HL-60 (cell line): ENCODE data around the gene DBR1.

Experiments
- DNase-seq, 2 experiments: peaks; one replicate each; pipeline ENCODE4 v3.0.0-alpha.2; 2010 to 2020; ENCODE audit warnings: low read depth in 1 of 2, low spot score in 1 of 2
- H3K27ac ChIP-seq: fragments of 250-450 bp; sonication (Bioruptor Pico); replicated peaks from 2 replicates; pipeline ENCODE4 v1.5.1; 2020; ENCODE audit warnings: mild to moderate bottlenecking, moderate library complexity
- H3K27me3 ChIP-seq: fragments of 250-450 bp; sonication (Bioruptor Pico); 2 replicates; pipeline ENCODE4 v1.5.1; 2021; ENCODE audit warnings: mild to moderate bottlenecking, moderate library complexity; ENCODE audit not compliant: insufficient read depth, poor library complexity, severe bottlenecking
- H3K4me3 ChIP-seq: replicated peaks from 2 replicates; pipeline ENCODE4 v1.5.1; 2011; ENCODE audit warnings: mild to moderate bottlenecking, control low read depth, low read length; ENCODE audit not compliant: insufficient read depth
- GABPA ChIP-seq: IDR thresholded peaks from 2 replicates; pipeline ENCODE4 v1.6.1; 2012; ENCODE audit warnings: low read depth
- POLR2AphosphoS5 ChIP-seq: IDR thresholded peaks from 2 replicates; pipeline ENCODE4 v1.6.1; 2012; ENCODE audit warnings: low read depth
- SPI1 ChIP-seq: IDR thresholded peaks from 2 replicates; pipeline ENCODE4 v1.6.1; 2012; ENCODE audit warnings: low read depth, mild to moderate bottlenecking, borderline replicate concordance
- TF ChIP-seq, protein P1 (sequence below): IDR thresholded peaks from one replicate; pipeline ENCODE4 v1.5.1; 2011; ENCODE audit warnings: low read length, control low read depth, inconsistent platforms; ENCODE audit not compliant: insufficient read depth
- TF ChIP-seq, protein P2 (sequence below): IDR thresholded peaks from 2 replicates; pipeline ENCODE4 v1.6.1; 2012; ENCODE audit warnings: low read depth; ENCODE audit not compliant: insufficient replicate concordance

The DBR1 gene

GRCh38 chr3:138220788-138221187, 46.1 kb upstream of the DBR1 start:
- Histone ChIP-seq H3K27me3 (no peaks in the 10 kb centered on the region), H3K27ac (peak overlapping the region; percentile 86), H3K4me3 (no peak overlapping the region)
- TF ChIP-seq, protein P1, sequence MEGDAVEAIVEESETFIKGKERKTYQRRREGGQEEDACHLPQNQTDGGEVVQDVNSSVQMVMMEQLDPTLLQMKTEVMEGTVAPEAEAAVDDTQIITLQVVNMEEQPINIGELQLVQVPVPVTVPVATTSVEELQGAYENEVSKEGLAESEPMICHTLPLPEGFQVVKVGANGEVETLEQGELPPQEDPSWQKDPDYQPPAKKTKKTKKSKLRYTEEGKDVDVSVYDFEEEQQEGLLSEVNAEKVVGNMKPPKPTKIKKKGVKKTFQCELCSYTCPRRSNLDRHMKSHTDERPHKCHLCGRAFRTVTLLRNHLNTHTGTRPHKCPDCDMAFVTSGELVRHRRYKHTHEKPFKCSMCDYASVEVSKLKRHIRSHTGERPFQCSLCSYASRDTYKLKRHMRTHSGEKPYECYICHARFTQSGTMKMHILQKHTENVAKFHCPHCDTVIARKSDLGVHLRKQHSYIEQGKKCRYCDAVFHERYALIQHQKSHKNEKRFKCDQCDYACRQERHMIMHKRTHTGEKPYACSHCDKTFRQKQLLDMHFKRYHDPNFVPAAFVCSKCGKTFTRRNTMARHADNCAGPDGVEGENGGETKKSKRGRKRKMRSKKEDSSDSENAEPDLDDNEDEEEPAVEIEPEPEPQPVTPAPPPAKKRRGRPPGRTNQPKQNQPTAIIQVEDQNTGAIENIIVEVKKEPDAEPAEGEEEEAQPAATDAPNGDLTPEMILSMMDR, result no peak
- TF ChIP-seq SPI1 (no peak), GABPA (no peak), POLR2AphosphoS5 (no peak)
- TF ChIP-seq, protein P2, sequence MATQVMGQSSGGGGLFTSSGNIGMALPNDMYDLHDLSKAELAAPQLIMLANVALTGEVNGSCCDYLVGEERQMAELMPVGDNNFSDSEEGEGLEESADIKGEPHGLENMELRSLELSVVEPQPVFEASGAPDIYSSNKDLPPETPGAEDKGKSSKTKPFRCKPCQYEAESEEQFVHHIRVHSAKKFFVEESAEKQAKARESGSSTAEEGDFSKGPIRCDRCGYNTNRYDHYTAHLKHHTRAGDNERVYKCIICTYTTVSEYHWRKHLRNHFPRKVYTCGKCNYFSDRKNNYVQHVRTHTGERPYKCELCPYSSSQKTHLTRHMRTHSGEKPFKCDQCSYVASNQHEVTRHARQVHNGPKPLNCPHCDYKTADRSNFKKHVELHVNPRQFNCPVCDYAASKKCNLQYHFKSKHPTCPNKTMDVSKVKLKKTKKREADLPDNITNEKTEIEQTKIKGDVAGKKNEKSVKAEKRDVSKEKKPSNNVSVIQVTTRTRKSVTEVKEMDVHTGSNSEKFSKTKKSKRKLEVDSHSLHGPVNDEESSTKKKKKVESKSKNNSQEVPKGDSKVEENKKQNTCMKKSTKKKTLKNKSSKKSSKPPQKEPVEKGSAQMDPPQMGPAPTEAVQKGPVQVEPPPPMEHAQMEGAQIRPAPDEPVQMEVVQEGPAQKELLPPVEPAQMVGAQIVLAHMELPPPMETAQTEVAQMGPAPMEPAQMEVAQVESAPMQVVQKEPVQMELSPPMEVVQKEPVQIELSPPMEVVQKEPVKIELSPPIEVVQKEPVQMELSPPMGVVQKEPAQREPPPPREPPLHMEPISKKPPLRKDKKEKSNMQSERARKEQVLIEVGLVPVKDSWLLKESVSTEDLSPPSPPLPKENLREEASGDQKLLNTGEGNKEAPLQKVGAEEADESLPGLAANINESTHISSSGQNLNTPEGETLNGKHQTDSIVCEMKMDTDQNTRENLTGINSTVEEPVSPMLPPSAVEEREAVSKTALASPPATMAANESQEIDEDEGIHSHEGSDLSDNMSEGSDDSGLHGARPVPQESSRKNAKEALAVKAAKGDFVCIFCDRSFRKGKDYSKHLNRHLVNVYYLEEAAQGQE, result no peak
- no peak for DNase-seq

GRCh38 chr3:138220242-138220641, 45.5 kb upstream of the DBR1 start:
- no peaks in the 10 kb centered on the region for H3K27me3 ChIP-seq
- no peak overlapping the region for H3K4me3 ChIP-seq
- H3K27ac ChIP-seq, result peak overlapping the region; percentile 21
- DNase-seq, result no peak
- TF ChIP-seq, protein P2, result no peak
- TF ChIP-seq, protein P1, result no peak
- TF ChIP-seq GABPA, result no peak
- TF ChIP-seq POLR2AphosphoS5, result no peak
- no peak for TF ChIP-seq SPI1

GRCh38 chr3:138219255-138219654, 44.5 kb upstream of the DBR1 start:
- TF ChIP-seq, protein P1, result no peak
- TF ChIP-seq POLR2AphosphoS5, result no peak
- TF ChIP-seq GABPA, result no peak
- no peak for TF ChIP-seq SPI1
- TF ChIP-seq, protein P2, result no peak

More at GRCh38 chr3:138219255-138219654, 44.5 kb upstream of the DBR1 start:
- no peaks in the 10 kb centered on the region for H3K27me3 ChIP-seq
- no peak for DNase-seq
- H3K27ac ChIP-seq, result no peak overlapping the region
- no peak overlapping the region for H3K4me3 ChIP-seq
